GM18499 (cell line): ENCODE measurements around the gene MDP1.

ENCODE experiments used
- ATAC-seq: cut with Tn5 transposase; IDR thresholded peaks from one replicate; pipeline ENCODE4 v1.9.1; 2021; ENCODE audit warnings: moderate number of reproducible peaks; ENCODE audit not compliant: insufficient read depth, unreplicated experiment

MDP1 gene

GRCh38 chr14:24164518-24164991 lies 51.3 kb downstream of the MDP1 start:
- no peak for ATAC-seq
